SK-N-MC (cell line): ENCODE data around the gene NR2C2.

Source experiments
- EZH2 ChIP-seq: fragments of 200-600 bp; sonication (generic); IDR thresholded peaks from one replicate; pipeline ENCODE4 v1.6.1; 2017; ENCODE audit warnings: antibody characterized with exemption
- POLR2AphosphoS5 ChIP-seq: IDR thresholded peaks from 2 replicates; pipeline ENCODE4 v1.6.1; 2012; ENCODE audit warnings: mild to moderate bottlenecking, low read depth, low read length, borderline replicate concordance

DNA sequence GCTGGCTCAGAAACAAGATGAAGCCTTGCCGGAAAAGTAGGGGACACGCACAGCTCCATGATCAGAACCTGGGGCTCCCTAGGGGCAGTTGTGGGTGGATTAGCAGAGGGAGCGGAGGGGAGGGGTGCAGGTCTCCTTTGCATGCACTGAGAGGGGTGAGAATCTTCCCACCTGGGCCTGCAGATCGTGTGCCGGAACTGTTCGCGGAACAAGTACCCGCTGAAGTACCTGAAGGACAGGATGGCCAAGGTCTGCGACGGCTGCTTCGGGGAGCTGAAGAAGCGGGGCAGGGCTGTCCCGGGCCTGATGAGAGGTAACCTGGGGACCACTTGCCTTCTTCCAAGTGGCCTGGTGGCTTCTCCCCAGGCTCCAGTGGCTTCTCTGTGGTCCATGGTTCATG, 24.5 kb upstream of the NR2C2 start:
- no peak for TF ChIP-seq POLR2AphosphoS5
- TF ChIP-seq EZH2 = no peak
